Right kidney (tissue), 1 donor: Measurements from ENCODE around the gene CACNA1F.

Experiments used
- DNase-seq: peaks from one replicate; pipeline ENCODE4 v3.0.0-alpha.2; 2016

Gene CACNA1F

GRCh38 chrX:49230500-49231232 is 2.5 kb downstream of the CACNA1F start:
- DNase-seq, result peak; percentile 20

GRCh38 chrX:49228185-49228584 is 5.0 kb downstream of the CACNA1F start:
- DNase-seq, result no peak

- no peak for DNase-seq
Observed at GRCh38 chrX:49227726-49228125, 5.4 kb downstream of the CACNA1F start.

DNA sequence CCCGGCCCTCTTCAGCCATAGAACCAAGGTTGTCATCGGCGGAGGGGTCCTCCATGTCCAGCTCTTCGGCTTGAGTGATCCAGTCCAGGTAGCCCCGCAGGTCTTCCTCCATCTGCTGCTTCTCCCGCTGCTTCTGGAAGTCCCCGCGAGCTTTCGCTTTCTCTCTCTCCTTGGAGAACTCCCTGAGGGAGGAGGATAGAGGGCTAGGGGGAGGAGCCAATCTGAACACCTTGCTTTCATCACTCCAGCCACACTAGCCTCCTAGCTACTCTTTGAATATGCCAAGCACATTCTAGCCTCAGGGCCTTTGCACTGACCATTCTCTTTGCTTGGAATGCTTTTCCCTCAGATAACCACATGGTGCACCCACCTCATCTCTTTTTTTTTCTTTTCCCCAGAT is 6.2 kb downstream of the CACNA1F start:
- no peak for DNase-seq

GRCh38 chrX:49225858-49226257 is 7.3 kb downstream of the CACNA1F start:
- no peak for DNase-seq

- DNase-seq, result no peak
Observed at GRCh38 chrX:49221868-49222267, 11.3 kb downstream of the CACNA1F start.

GRCh38 chrX:49220100-49220499 is 13.0 kb downstream of the CACNA1F start:
- DNase-seq, result no peak

DNA sequence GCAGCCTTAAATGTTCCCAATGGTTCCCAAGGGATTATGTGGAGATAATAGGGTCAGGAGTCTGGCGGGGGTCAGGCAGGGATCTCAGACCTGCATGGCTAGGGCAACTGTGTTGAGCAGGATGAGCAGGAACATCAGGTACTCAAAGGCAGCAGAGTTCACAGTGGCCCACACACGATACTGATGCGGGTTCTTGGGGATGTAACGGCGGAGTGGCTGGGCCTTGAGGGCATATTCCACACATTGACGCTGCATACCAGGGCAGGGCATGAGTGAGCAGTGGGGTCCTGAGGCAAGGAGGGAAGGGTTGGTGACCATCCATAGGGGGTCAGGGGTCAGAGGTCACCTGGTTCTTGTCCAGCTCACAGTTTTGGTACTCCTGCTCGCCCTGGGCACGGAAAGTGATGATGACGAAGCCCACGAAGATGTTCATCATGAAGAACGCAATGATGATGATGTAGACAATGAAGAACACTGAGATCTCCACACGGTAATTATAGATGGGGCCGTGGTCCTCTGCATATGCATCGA is 18.1 kb downstream of the CACNA1F start:
- DNase-seq, result no peak

DNA sequence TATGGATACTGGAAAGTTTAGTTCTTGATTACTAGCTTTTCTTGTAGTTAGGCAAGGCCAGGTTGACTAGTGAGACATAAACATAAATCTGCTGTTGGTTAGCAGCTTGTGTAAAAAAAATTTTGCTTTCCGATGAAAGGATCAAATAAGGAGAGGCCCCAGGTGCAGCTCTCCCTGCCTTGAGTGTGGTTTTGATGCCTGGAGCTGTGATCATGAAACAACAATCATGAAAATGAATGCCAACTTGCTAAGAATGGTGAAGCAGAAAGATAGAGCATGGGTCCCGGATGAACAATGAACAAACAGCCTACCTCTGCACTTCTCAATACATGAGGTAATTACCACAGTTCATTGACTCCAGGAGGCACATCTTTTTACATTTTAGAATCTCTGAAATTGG is 18.7 kb downstream of the CACNA1F start:
- DNase-seq, result no peak

DNA sequence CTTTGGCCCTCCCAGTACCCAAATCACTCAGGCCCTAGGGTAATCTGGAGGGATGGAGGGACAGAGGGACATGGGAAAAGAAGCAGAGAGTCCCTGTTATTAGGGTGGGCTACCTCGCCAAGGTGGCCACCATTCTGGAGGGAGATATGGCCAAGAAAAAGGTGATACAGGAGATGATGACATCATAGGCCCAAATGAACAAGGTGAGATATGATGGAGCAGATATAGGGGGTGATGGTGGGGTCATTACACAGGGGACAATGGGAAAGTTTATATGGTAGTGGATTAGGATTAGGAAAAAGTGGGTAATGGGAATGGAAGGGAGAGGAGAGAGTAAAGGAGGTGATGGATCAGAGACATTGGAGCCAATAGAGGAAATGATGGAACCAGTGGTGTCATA is 20.3 kb downstream of the CACNA1F start:
- DNase-seq, result no peak

GRCh38 chrX:49212209-49212608 is 20.9 kb downstream of the CACNA1F start:
- DNase-seq, result no peak

DNA sequence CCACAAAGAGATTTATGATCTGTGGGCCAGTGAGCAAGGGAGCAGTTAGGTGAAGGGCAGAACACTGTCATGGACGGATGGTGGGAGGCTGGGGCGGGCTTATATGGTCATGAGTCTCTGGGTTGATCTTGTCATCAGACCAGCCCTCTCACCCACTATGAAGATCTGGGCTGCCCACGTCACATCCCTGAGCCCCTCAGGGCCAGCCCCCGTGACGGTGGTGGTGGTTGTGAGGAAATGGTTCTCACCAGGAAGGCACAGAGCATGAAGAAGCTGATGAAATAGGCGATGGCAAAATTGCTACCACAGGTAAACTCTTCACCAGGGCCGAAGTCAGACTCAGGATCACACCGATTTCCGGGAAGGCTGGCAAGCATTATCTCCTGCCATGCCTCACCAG is 22.1 kb downstream of the CACNA1F start:
- no peak for DNase-seq

DNA sequence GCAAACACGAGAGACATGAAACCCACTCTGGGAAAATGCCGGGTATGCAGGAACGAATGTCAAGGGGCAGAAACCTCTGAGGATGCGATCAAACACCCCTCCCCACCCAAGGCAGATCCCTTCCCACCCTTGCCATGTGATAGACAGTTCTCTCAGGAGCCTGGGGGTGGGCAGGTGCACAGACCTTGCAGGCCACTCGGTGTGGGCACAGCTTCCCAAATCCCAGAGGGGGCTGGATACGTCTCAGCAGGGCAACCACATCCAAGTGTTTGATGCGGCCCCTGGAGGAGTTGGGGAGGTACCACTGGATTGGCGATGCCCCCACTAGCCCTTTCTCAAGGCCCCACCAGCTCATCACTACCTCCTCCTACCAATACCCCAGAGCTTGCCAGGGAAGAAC is 22.7 kb downstream of the CACNA1F start:
- DNase-seq, result no peak

GRCh38 chrX:49209434-49210251 is 23.5 kb downstream of the CACNA1F start:
- DNase-seq, result no peak

- no peak for DNase-seq
Observed at GRCh38 chrX:49208399-49208798, 24.7 kb downstream of the CACNA1F start.

DNA sequence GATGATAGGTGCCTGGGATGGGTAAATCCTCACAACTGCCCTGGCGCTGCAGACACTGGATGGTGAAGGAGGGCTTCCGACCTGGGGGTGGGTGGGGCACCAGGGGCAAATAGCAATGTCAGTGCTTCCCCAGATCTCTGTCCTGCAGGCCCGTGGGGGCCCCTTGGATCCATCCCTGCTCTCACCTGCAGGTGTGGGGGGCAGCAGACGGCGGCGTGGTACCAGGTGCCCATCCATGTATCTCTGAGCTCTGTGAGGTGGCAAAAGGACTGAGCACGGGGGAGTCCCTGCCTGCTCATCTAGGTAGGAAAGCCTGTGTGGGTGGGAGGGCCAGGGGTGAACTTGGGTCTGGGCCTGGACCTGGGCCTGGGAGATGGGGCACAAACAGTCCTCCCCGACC is 26.6 kb downstream of the CACNA1F start:
- DNase-seq, result no peak

DNA sequence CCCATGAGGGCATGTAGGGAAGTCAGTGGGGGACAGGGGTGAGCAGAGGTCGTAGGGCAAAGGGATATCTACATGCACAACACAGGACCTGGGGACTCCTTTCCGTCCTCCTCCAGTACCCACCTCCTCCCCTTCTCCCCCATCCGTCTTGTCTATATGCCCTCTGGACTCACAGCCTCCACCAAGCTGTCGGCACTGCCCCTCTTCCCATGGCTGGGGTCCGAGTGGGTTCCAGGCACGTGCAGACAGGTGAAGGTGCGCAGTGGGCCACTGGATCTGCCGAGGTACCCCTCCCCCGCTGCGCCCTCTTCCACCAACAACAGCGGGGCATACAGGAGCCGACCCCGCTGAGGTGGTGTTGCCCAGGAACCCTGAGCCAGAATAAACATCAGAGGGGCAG is 27.7 kb downstream of the CACNA1F start:
- DNase-seq, result no peak

DNA sequence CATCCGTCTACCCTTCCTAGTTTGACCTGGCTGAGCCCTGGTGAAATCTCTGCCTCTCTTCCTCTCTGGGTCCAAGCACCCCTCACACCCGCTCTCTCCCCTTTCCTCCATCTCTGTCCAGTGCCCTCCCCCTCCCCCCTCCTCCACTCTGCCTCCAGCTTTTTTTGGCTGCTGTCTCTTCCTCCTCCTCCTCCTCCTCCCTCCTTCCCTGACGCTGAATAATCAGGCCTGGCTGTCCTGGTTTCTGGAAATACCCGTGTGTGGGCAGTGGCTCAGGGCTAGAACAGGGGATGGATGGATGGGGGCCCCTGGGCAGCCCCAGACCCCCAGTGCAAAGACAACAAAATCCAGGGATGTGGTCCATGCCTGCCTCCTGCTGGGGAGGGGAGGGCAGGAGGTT is 28.4 kb downstream of the CACNA1F start:
- no peak for DNase-seq

DNA sequence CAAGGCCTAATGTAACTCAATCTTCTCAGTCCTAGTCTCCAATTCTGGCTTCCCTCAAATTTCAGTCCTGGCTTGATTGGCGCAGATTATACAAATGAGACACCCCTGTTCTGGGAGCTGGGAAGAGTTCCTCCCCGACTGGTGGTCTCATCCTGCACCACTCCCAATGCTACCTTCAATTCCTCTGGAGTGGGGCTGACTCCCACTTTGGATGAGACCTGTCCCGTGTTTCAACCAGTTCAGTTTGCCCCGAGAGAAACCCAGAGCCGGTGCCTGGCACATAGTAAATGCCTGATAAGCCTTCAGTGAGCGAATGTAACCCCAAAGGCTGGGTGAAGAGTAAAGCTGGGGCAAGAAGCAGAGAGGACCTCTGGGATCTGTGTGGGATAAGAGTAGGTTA is 29.1 kb downstream of the CACNA1F start:
- DNase-seq, result no peak

DNA sequence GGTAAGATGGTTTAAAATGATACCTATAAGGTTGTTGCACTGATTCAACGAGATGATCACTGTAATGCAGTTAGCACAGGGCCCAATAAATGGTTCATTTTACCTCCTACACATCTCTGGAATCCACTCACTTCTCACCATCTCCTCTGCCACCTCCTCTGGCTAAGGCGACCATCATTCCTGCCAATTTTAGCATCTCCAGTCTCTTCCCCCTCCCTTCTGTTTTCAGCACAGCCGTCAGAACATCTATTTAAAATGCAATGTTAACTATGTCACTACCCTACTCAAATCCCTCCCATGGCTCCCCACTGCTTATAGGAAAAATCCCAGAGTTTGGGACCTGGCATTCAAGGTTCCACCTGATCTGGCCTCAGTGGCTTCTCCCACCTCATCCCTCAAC is 29.6 kb downstream of the CACNA1F start:
- DNase-seq, result no peak

DNA sequence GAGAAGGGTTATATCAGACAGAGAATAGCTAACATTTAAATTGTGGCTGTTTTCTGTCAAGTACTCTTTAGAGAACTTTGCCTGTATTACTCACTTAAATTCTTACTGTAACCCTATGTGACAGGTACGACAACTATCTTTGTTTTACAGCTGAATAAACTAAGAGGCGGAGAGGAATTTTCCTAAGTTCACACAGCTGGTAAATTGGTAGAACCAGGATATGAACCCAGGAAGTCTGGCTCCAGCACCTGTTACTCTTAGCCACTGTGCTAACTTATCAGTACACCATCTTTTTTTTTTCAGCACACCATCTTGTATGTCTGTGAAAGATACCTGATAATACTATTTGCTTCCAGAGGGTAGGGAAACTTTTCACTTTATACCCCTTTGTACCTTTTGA is 31.1 kb downstream of the CACNA1F start:
- no peak for DNase-seq

GRCh38 chrX:49199906-49200771 is 33.0 kb downstream of the CACNA1F start, which contains the start of gene SYP:
Gene SYP, minus strand, starts transcription at chrX:49200193. Its CDS starts 7 bp downstream, at chrX:49200186.
- peak; percentile 72 for DNase-seq

DNA sequence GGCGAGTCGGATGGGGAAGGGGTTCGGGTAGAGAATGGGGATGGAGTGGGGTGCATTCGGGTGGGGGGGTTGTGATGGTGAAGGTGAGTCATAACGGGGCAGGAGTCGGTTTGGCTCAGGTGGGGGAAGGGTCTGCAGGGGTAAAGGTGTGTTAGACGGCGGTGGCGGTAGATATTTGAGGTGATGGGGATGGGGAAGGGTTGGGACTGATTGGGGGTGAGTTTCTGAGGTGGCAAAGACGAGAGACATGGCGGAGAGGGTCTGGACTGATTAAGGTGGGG is 33.9 kb downstream of the CACNA1F start:
- DNase-seq, result no peak
